Activated CD4-positive, alpha-beta T cell treated with anti-CD3 and anti-CD28 coated beads for 48 hours (primary cell): ENCODE results near the gene IGIP.
A peak's percentile ranks its signal among the peaks of the same experiment; 100 is the strongest.

Experiments used
- DNase-seq: peaks from one replicate; pipeline ENCODE4 v3.0.0-alpha.2; 2020

IGIP gene

DNA sequence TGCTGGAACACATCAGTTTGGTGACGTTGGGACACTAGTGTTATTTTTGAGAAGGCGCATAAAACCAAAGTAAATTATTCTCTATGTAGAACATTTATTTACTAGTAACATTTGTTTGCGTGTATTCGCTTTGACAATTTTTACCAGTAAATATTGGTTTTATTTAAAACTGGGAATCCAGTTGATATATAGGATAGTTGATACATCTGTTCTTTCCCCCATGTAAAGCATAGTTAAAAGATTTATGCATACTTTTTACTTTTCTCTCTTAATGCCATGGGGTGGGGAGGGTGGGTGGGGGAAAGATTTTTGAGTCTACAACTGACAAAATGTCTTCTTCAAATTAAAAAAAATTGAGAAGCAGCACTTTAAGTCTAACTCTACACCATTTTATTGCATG lies at the start of gene IGIP:
Gene IGIP, plus strand, starts transcription at position 301 of the 400 bp plus-strand sequence. CDS start 2,540 bp downstream, outside the sequence.
- DNase-seq = no peak

DNA sequence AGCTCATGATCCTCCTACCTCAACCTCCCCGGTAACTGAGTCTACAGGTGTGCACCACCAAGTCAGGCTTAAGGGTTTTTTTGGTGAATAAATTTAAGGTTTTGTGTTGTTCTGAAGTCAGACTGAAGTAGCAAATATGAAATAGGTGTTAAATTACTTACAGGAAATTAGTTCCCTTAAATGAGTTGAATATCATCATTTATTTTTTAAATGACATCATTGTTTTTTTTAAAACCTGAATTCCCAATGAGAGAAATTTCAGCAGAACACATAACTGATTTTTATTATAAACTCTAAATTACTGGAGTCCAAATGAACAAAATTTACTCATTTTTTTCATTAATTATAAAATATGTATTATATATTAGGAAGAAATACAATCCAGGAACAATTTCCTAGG lies 49.6 kb upstream of the IGIP start:
- DNase-seq = no peak

DNA sequence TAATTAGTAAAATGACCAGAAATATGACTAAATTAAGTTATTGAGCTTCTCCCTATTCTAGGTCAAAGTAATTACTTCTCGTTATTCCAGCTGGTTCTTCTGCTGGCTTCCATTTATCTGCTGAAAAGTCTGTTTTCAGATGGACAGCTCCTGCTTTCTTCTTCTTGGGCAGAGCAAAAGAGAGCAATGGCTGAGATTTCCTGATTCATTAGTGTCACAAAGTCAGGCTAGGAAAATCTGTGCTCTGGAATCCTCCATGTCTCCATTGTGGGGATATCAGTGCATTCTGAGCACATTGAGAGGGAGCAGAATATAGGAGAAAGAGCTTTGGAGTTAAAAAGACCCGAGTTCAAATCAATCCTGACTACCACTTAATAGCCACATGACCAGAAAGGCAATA lies 48.9 kb upstream of the IGIP start:
- no peak for DNase-seq

DNA sequence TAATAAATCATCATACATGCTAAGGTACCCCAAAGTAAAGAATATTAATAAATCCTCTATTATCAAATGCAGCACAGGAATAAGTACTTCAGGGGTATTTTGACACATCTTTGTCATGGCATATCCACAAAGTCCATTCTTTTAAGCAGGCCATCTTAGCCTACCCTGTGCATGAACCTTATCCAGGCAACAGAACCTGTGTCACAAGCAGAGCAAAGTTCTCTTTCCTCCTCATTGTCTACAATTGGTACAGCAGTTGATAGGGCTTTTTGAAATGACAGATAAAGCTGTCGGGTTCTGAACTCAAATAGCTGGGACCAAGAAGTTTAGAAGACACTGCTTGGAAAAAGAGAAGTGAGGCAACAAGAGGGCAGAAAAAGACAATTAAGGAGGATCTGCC lies 42.6 kb upstream of the IGIP start:
- DNase-seq = no peak

DNA sequence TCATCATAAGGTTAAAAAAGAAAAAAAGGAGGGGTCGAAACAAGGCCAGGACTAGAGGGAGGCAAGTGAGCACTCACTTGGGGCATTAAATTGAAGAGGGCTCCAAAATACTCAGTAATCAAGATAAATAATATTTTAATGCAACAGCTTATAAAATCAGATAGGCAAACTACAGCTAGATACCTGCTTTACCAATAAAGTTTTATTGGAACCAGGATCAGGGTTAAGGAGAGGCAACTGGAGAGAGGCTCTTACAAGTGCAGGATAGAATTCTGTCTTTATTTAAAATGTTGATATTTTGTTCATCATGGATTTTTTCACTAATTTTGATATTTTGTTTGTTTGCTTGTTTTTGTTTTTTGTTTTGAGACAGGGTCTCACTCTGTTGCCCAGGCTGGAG lies 42.1 kb upstream of the IGIP start:
- no peak for DNase-seq

DNA sequence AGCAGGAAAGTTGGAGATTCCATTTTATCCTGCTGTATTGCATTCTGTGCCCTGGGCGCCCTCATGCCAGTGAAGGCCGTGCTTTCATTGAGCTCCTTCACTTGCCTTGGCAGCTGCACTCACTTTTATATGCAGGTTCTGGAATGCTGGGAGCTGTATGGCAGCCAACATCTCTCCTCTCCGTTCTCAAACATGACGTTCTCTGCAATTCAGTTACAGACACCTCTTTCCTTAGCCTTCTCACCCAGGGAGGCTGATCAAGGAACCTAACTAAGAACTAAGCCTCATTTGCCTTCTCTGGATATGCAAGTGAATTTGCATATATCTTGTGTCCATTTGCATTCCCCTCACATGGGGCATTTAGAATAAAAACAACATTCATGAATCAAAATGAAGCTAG lies 41.2 kb upstream of the IGIP start:
- DNase-seq = no peak

DNA sequence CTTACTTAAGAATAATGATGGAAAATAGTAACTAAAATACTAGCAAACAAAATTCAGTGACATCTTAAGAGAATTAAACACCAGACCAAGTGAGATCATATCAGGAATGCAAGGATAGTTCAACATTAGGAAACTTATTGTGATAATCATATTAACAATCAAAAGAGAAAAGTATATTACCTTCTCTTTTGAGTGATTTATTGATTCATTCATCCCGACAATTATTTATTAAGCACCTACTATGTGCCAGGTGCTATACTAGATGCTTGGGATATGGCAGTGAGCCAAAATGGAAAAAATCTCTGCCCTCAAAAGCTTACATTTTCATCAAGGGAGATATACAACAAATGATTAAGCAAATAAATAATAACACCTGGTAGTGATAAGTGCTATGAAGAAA lies 35.5 kb upstream of the IGIP start:
- DNase-seq = no peak

DNA sequence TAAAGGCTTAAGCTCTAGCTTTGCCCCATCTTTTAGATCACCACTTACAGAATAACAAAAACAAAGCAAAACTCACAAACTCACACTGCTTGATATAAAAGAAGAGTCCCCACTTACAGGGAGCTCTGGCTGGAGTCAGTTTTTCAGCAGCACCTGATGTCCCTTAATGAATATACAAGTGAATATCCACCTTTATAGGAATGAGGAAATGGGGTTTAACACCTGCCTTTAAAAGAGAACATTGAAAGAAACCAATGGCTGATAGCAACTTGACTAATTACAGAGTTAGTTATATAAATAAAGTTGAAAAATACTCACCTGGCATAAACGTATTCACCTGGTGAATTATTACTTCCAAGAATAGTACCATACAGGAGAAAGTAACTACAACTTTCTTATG lies 32.6 kb upstream of the IGIP start:
- no peak for DNase-seq

DNA sequence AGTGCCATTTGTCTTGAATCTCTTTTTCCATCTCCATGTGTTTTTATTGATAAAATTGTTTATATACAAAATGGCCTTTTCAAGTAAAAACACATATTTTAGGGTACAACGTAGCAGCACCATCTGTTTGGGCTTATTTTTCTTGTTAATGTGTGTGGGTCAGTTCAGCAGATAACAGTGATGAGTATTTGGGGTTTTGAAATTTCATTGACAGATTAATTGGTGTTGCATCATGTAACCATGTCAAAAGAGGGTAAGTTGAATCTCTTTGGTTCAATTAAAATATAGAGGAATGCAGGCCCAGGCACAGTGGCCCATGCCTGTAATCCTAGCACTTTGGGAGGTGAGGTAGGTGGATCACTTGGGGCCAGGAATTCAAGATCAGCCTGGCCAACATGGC lies 31.9 kb upstream of the IGIP start:
- DNase-seq = no peak

DNA sequence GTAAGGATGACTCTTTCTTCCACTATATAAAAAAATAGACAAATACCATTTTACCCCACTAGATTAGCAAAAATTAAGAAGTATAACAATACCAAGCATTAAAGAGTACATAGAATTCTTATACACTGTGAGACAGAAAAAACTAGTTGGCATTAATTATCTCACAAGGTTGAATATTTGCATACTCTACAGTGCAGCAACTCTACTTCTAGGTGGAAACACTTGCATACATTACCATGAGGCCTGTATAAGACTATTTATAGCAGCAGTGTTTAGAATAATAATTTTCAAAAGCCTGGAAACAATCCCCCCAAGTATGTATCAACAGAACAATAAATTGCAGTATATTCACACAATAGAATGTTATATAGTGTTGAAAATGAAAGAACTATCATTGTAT lies 30.8 kb upstream of the IGIP start:
- no peak for DNase-seq

DNA sequence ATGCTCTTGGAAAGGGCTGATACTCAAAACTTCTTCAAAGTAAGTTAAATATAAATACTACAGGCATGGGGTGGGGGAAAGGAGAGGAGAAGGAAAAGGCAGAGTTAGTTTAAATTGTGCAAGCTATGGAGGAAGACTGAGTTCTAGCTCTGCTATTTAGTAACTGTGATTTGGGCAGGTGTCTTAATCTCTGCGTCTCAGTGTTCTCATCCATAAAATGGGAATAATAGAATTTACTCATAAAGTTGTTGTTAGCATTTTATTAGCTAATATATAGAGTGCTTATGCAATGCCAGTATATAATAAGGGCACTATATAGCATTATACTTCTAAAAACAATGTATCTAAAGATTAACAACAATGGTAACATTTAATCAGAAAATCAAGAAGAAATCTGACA lies 24.6 kb upstream of the IGIP start:
- DNase-seq = no peak

DNA sequence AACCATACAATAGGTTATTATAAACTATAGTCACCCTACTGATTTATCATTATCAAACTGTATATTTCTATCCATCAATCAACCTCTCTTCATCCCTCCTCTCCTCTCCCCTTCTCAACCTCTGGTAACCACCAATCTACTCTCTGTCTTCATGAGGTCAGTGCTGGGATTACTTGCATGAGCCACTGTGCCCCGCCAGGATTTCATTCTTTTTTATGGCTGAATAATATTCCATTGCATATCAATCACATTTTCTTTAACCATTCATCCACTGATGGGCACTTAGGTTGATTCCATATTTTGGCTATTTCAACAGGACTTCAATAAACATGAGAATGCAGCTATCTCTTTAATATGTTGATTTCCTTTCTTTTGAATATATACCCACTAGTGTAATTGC lies 22.6 kb upstream of the IGIP start:
- DNase-seq = no peak

DNA sequence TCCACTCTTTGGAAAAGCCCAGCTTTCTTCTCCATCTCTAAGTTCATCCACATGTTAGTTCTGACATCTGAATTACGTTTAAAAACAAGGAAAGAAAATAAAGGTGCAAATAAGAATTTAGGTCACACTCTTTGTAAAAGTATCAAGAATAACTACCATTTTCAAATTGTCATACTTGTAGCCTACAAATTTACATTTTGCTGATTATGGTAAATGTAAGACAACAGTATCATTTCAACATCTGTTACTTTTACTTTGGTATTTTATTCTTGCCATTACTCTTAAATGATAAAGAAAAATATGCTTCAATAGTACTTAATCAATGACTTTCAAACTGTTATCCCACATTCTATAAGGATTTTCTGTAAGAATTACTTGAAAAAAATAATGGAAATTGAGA lies 21.6 kb upstream of the IGIP start:
- no peak for DNase-seq

DNA sequence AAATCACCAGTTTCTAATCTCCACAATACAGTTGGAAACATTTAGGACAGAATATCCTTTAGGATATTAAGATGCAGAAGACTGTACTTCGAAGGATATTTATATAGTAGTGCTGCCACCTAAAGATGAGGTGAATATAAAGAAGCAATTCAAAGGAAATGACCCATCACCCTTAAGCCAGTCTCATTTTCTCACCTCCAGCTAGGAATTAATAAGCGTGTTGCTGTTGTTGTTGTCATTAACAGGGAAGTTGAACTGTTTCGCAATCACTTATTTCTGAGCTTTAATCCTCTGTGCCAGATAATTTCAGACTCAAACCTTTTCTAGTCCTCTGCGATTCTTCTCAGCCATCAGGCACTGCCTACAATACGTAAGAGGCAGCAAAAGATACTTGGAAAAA lies 19.6 kb upstream of the IGIP start:
- no peak for DNase-seq

DNA sequence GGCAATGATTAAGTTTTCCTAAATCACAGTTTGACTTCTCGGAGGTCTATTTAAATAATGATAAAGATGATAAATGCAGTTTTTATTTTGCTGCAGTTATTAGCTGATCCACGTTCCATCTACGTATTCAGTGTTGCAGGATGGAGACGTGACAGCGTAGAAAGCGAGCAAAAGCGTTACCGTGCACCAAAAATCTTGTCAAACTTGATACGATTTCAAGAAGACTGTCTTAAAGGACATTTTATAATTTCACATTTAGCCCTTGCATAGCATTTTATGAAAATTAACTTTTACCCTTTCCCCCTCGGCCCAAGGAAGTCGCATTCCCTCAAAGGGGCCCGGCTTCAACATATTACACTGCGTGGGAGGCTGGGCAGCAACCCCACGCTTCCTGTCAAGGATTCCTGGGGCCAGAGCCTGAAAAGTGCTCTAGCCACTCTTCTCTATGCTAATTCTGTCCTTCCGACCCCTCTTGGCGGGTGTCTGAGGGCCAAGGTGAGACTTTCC lies 18.9 kb upstream of the IGIP start:
- DNase-seq = no peak

DNA sequence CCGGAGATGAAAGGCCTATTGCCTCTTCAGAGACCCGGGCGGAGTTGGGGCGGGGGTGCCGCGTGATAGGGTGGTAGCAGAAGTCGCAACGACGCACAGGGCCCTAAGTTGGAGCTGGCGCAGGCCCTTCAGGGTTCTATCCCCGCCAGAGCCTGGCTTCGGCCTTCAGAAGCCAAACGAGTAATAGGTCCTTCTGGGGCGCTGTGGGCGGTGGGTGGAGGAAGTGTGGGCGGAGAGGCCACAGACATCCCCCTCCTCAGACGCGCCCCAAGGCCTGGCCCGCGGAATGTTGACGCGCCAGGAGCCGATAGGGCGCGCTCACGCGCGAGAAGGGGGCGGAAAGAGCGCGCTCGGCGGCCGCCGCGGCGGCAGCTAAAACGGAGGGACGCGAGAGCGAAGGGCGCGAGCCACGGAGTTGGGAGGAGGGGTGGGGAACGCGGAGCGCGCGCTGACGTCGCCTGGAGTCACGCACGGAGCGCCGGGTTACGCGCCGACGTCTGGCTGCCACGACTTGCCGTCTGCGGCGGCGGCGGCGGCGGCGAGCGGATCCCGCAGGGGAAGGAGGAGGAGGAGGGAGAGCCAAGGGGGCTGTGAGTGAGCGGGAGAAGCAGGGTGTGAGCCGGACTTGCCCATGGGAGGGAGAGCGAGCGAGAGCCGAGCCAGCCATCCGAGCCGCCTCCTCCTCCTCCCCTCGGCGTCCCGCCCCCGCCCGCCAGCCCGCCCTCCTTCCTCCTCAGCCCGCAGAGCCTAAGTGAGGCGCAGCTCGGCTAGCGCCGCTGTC lies 18.2 kb upstream of the IGIP start:
- DNase-seq = peak; percentile 95

DNA sequence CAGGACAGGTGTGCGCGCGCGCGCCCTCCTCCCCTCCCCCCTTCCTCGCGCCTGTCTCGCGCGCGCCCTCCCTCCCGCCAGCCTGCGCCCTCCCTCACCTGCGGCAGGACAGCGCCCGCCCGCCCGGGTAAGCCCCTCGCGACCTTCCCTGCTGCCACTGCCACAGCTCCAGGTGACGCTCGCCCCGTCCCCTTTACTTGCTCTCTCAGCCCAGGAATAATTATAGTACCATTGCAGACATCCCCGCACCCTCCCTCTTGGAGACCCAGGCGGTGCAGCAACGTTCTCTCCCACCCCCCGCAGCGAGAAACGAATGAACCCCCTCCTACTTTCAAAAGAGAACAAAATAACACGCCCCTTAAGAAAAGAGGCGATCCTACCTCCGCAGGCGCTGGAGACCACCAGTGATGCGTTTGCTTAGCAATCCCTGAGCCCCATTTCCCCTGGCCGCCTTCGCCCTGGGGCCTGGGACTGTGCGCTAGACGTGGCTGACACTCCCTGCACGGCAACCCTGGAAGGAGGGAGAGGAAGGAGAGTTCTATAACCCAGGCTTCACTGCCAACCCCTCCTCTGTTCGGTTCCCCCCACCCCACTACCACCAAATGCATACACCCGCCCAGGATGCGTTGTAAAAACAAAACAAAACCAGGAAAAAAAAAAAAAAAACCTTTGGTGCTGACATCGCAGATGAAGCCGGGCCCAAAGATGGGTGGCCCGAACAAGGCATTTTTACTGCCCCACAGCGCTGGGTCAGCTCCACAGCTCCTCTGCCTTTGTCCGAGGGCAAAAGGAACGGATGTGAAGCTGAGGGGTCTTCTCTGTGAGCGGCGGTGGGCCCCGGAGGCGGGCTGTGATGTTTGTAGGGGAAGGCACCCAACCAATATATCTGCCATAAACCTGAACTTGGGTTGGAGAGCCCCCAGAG lies 17.4 kb upstream of the IGIP start:
- DNase-seq = peak; percentile 44

DNA sequence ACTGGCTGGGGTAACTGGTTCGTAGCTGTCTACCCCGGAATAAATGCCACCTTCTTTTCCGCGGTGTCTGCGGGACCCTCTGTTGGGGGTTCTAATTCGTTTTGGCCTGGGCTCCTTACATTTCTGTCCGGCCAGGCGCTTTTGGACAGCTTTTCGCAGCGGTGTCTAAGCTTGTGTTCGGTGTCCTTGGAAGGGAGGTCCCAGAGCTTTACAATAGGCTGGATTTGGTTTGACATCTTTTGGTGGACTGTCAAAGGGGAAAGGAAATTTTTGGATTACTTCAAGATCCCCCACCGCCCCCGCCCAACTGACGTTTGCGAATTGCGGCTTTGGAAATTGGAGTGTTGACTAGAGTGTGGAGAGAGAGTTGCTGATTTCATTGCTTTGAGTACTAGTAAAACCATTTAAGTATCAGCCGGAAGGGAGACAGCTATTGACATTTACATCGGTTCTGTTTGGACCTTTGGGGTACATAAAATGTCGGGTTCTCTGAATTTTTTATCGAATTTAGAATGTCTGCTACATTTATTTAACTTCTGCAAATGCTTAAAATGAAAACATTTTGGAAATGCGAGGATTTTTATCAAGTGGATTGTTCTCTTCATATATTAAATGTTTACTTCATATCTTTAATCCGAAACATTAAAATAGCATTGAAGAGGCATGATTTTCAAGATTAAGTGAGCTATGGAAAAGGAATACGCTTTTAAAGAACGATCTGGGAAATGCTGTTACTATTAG lies 16.5 kb upstream of the IGIP start:
- DNase-seq = no peak

DNA sequence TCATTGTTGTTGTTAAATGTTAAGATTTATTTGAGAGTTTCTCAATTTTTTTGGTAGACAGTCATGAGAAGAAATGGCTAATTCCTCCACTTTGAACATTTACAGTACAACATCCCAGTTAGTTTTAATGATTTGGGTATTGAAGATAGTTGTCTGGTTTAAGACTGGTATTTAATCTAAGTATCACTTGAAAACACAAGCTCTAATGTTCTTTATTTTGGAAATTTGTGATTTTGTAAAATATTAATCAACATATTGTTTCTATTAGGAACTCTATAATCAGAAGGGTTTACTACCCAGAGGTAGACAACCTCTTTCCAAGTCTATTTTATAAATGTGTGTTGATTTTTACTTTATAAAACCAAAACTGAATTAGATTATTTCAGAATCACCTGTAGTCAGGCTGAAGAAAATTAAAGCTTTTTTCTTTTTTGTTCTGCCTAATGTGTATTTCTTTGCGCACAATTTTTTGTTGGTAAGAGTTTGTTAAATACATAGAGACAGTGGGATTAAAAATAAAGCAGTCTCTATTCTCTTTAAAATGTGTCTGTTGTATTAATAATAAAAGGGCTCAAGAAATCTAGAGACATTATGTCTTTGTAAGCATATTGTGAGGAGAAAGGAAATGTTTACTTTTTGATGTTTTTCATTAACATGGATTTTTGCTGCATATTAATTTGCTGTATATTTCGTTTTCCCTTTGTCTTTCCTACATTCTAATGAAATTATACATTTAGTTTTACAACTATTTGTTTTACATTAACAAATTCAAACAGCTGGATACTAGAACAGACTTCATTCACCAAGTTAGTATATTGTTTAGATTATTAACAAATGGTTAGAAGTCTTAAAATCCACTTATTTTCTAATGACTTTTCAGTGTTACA lies 15.7 kb upstream of the IGIP start:
- no peak for DNase-seq

DNA sequence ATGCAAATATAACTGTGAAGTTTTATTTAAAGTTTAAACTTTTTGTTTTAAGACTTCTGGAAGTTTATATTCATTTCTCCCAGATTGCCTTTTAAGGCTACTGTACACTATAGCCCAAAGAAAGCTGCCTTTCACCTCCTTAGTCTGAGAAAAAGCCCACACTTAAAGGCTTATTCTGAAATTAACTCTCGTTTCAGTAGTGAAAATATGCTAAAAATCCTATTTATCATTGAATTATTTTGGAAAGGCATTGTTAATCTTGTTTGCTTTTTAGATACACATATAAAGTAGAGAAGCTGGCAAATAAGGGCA lies 15.1 kb upstream of the IGIP start:
- no peak for DNase-seq

DNA sequence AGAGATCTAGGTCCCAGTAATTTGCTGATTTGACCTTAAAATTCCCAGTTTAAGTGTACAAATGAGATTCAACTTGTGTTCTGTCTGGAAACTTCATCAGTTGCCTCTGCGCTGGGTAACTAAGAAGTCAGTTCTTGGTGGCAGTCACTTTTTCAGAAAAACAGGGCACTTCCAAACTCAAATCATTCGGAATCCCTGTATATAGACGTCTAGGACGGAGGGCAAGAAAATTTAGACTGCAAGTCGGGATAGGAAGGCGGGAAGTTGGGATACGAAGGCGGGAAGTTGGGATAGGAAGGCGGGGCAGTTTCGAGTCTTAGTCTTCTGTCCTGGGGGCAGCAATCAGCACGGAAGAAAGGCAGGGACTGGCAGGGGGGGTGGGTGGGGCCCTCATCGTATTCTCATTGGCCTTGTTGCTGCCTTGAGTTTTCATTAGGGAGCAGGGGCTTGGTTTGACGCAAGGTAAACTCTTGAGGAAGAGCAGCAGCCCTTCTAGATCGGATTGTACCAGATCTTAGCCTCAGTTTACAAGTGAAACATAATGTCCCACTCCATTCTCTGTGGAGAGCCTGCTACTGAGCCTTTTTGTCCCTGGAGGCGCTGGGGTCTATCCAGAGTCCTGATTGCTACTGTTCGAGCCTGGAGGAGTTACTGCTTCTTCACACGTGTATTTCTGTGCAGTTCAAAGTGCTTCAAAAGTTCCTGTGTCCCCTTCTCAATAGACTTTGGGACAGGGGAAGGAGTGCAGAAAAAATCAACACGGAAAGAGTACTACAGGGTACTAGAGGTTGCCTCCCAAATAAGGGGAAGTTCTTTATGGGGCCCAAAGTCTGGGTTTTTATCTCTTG lies 14.5 kb upstream of the IGIP start:
- no peak for DNase-seq
